Measurements from ENCODE around the gene LSM7. TPM values are rescaled to one million over a fixed set of nuclear protein-coding genes. Genes with fewer than 3 reads are reported as not detected.
"Not testable (repeated sequence)": the region's sequence is repeated elsewhere in the genome, so short reads cannot be mapped to it uniquely, and the experiment has no call there.

The LSM7 gene
- polyA plus RNA-seq, 3 donors = 98.6 to 312 (median 132) TPM

- Histone ChIP-seq H4K20me1 (ENCODE audit: insufficient read depth, low read length) (no peaks in the 10 kb centered on the region), H3K9ac (ENCODE audit: insufficient read depth, low read length, poor library complexity, severe bottlenecking) (no peak overlapping the region), H3K27me3 (ENCODE audit: control insufficient read depth in 2 of 2, insufficient read depth in 2 of 2, low read length in 2 of 2) (no peaks in the 10 kb centered on the region), H3K79me2 (ENCODE audit: insufficient read depth, low read length) (no peaks in the 10 kb centered on the region), H3K4me2 (replicated peaks; ENCODE audit: extremely low read depth, low read length, poor library complexity, severe bottlenecking) (no peak overlapping the region), H3K4me1 (ENCODE audit: control insufficient read depth in 1 of 2, insufficient read depth in 2 of 2, low read length in 2 of 2) (no peaks in the 10 kb centered on the region), H3K9me3 (replicated peaks in 1 of 2; ENCODE audit: control insufficient read depth in 1 of 2, insufficient read depth in 1 of 2, low read length in 2 of 2) (no peaks in the 10 kb centered on the region), H3K4me3 (replicated peaks in 1 of 3; ENCODE audit: low read depth in 2 of 3, low read length in 3 of 3) (no peak overlapping the region), H3K27ac (ENCODE audit: low read depth in 1 of 2, low read length in 2 of 2) (no peak overlapping the region), H2AFZ (ENCODE audit: insufficient read depth, low read depth, low read length, poor library complexity, severe bottlenecking) (no peak overlapping the region), H3K36me3 (replicated peaks in 1 of 2; ENCODE audit: control insufficient read depth in 1 of 2, insufficient read depth in 2 of 2, low read length in 2 of 2) (peaks cover 16 to 26% of the 10 kb centered on the region in 2 donors)
- intact Hi-C loops (cut with micrococcal nuclease) = no loop called here
- Mint-ChIP-seq H3K36me3 (peaks cover 4 to 17% of the 10 kb centered on the region in 2 donors), H3K4me1 (no peaks in the 10 kb centered on the region), H3K4me3 (no peak overlapping the region), H3K27me3 (ENCODE audit: low read depth in 3 of 3) (peaks cover 0 to 3% (median 0%) of the 10 kb centered on the region in 3 donors), H3K9me3 (no peaks in the 10 kb centered on the region), H3K27ac (no peak overlapping the region)
- 95% methylated on average over 16 of the region's 16 CpGs for WGBS (ENCODE audit: insufficient coverage)
- DNase-seq = no peak
- TF ChIP-seq CTCF (IDR thresholded peaks at IDR 0.05) = no peak
These were observed 22.3 kb upstream of the LSM7 start for GRCh38 chr19:2350656-2351055.

DNA sequence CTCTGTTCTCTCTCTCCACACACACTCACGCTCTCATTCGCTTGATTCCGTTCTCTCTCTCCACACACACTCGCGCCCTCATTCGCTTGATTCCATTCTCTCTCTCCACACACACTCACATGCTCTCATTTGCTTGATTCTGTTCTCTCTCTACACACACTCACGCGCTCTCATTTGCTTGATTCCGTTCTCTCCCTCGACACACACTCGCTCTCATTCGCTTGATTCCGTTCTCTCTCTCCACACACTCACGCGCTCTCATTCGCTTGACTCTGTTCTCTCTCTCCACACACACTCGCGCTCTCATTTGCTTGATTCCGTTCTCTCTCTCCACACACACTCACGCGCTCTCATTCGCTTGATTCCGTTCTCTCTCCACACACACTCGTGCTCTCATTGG lies 21.4 kb upstream of the LSM7 start:
- H3K4me1 ChIP-seq (ENCODE audit: control insufficient read depth in 1 of 2, insufficient read depth in 2 of 2, low read length in 2 of 2); H4K20me1 ChIP-seq (ENCODE audit: insufficient read depth, low read length); H3K27me3 ChIP-seq (ENCODE audit: control insufficient read depth in 2 of 2, insufficient read depth in 2 of 2, low read length in 2 of 2); H3K4me1 Mint-ChIP-seq; DNase-seq; H3K4me3 ChIP-seq (replicated peaks in 1 of 3; ENCODE audit: low read depth in 2 of 3, low read length in 3 of 3); H3K79me2 ChIP-seq (ENCODE audit: insufficient read depth, low read length); H3K9me3 ChIP-seq (replicated peaks in 1 of 2; ENCODE audit: control insufficient read depth in 1 of 2, insufficient read depth in 1 of 2, low read length in 2 of 2); H3K4me2 ChIP-seq (replicated peaks; ENCODE audit: extremely low read depth, low read length, poor library complexity, severe bottlenecking); H2AFZ ChIP-seq (ENCODE audit: insufficient read depth, low read depth, low read length, poor library complexity, severe bottlenecking); H3K9me3 Mint-ChIP-seq; intact Hi-C loops (cut with micrococcal nuclease); H3K4me3 Mint-ChIP-seq; H3K27me3 Mint-ChIP-seq (ENCODE audit: low read depth in 3 of 3); H3K27ac ChIP-seq (ENCODE audit: low read depth in 1 of 2, low read length in 2 of 2); H3K27ac Mint-ChIP-seq; H3K9ac ChIP-seq (ENCODE audit: insufficient read depth, low read length, poor library complexity, severe bottlenecking): not testable (repeated sequence)
- H3K36me3 ChIP-seq (replicated peaks in 1 of 2; ENCODE audit: control insufficient read depth in 1 of 2, insufficient read depth in 2 of 2, low read length in 2 of 2) = peaks cover 16 to 26% of the 10 kb centered on the region in 2 donors
- peaks cover 7 to 18% of the 10 kb centered on the region in 2 donors for H3K36me3 Mint-ChIP-seq
- WGBS (ENCODE audit: insufficient coverage) = 94% methylated on average over 24 of the region's 24 CpGs

Measured in CD14-positive monocyte (primary cell).